GM21515 (cell line): ENCODE results near the gene EPHX1.

ENCODE experiments used
- ATAC-seq: cut with Tn5 transposase; IDR thresholded peaks from one replicate; pipeline ENCODE4 v1.9.1; 2021; ENCODE audit not compliant: unreplicated experiment

The EPHX1 gene

DNA sequence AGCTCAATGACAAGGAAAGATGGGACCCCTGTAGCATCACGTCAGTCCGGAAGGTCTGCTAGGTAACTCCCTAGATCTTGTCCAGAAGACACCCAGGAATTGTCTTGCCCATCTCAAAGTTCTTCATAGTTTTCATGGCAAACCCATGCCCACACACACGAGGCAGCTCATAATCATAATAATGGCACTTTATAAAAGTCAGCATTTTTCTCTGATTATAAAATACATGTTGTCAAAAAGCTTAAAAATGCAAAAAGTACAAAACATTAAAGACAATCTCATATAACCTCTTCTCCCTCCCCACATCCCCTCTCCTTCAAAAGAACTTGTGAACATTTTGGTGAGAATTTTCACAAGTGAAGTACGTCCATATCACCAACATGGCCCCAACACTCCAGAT lies 30.8 kb downstream of the EPHX1 start:
- ATAC-seq = no peak

DNA sequence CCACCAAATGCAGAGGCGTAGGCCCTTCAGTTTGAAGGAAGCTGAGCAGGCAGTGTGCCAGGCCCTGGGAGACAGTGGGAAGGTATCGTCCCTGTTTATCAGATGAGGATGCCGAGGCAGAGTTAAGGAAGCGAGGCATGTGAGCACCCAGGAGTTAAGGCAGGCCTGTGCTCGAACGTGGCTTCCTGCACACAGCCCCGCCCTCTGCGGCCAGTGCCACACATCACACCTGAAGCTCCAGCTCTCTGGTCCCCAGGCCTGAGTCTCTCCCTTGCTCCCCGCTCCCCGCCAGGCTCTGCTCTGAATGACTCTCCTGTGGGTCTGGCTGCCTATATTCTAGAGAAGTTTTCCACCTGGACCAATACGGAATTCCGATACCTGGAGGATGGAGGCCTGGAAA lies 32.1 kb downstream of the EPHX1 start:
- ATAC-seq = no peak

DNA sequence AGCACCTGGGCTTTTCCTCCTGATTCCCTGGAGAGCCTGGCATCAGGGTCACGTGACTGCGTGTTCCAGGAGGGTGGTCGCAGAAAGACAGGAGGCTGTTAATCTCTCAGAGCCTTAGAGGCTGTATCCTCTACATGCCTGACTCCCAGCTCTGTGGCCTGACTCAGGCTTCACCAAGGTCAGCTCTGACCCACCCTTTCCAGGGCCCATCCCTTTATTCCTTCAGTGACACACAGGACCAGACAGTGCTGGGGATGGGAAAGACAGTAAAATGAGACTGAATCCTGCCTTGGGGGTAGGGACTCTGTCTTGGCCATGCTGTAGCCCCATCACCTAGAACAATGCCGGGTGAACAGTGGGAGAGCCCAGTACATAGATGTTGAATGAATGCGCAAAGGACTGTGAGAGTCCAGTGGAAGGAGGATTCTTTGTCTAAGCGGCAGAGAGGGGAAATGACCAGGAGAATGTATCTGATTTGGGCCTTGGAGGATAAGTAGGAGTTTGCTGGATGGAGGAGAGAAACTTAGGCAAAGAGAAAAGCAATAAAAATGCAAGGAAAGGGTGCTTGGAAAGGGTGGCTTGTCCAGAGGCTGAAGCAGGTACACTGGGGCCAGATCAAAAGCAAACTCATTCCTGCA lies 33.0 kb downstream of the EPHX1 start:
- ATAC-seq = no peak

DNA sequence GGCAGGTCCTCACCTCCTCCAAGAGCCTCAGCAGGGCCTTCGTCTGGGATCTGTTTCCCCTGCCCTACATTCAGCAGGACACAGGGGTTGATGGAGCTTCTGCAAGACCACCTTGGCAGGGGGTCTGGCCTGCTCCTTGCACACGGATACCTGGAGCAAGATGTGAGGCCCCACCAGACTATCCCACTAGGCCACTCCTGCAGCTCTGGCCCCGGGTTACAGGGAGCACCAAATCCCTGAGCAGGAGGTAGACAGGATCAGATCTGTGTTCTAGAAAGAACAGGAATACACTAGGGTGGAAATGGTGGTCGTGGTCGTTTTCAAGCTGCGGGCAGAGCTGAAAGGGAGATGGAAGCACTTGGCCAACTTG lies 33.5 kb downstream of the EPHX1 start:
- no peak for ATAC-seq

DNA sequence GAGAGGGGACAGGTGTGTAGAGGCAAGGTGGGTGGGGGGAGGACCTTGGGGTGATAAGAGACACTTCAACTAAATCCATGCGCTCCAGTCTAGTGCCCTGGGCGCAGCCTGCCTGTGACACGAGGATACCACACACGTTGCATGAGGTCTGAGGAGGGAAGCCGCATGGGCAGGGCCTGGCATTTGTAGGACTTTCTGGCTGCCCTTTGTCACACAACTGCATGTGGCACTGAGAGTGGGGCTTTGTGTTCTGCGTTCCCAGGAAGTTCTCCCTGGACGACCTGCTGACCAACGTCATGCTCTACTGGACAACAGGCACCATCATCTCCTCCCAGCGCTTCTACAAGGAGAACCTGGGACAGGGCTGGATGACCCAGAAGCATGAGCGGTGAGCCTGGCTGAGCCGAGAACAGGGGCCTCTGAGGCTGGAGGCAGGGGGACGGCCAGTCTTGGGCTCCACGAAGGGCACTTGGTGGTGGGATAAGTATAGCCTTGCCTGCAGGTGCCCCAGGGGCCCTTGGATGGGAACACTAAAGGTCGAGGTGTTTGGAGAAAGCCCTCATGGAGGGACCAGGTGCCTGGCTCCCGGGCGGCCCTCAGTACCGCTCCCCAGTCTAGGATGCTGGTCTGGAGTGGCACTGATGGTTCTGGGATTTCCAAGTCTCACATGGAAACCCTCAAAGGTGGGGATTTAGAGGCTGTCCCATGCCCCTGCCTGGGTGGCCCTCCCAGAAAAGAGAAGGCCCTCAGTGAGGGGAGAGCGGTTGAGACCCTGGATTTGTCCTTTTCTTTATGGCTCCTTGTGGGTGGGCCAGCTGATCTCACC lies 34.5 kb downstream of the EPHX1 start:
- ATAC-seq = no peak

DNA sequence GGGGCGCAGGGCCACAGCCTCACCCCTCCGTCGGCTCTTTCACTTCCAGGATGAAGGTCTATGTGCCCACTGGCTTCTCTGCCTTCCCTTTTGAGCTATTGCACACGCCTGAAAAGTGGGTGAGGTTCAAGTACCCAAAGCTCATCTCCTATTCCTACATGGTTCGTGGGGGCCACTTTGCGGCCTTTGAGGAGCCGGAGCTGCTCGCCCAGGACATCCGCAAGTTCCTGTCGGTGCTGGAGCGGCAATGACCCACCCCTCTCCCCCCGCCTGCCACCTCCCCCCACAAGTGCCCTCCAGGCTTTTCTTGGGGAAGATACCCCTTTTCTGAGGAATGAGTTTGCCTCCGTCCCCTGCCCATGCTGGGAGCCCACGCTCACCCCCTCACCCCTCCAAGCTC lies 35.2 kb downstream of the EPHX1 start:
- ATAC-seq = no peak

DNA sequence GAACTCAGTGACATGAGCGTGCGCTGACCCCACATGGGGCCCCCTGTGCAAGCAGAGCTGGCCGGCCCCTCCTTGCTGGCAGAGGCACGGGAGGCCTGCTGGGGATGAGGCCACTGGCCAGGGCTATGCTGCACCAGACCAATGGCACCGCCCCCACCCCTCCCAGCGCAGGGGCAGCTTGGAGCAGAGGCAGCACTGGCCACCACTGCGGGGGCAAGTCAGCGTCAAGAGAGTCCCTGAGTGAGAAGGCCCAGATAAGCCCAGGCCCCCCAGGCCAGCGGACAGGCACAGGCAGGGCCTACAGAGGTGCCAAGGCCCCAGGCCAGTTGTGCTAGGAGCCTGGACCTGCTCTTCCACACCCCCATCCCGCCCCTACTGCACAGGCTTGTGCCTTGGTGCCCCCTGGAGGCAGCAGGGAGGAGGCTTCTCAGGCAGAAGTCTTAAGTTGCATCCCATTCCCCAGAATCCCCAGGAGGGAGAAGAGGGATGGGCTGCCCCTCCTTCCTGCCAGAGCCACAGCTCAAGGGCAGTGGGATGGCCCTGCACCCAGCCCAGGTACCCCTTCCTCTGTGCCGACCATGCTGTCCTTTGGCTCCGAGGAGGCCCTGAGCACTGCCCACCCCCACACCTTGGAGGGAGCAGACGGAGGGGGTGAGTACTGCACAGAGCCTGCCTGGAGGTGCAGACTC lies 35.8 kb downstream of the EPHX1 start:
- ATAC-seq = no peak

DNA sequence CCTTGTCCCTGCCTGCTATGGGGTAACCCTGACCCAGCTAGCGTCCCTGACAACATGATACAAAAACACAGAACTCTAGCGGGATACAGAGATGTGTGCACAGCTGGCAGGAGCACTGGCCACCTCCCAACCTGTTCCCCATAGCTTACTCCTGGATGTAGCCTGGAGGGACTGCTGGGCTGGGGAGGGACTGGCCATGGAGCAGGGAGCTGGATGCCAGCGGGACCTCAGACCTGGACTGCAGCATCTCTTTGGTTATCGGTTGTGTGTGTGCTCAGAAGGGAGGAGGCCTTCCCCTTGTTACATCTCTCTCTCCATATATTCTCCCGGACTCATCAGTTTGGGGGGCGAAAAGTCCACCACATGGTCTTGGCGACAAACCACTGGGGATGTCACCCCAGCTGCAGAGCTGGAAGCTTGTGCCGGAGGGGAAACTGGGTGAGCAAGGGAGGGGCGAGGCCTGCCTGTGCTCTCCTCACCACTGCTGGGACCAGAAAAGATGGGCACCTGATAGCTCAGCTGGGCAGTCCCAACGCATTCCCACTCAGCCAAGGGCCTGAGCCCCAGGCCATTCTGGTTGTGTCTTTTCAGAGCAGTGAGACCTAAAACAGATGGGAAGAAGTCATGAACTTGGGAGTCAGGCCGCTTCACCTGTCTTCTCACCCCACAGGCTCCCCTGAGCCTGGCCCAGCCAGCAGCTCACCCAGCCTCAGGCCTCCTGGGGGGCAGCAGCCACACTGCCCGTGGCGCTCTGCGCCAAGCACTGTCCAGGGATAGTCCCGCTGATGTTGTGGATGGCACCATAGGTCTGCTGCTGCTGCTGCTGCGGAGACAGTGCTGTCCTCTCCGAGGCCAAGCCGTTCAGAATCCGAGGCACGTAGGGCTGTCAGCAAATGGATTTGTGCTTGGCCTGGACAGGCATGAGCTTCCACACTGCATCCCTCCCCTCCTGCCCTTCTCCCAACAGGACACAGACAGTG lies 36.7 kb downstream of the EPHX1 start:
- ATAC-seq = no peak

DNA sequence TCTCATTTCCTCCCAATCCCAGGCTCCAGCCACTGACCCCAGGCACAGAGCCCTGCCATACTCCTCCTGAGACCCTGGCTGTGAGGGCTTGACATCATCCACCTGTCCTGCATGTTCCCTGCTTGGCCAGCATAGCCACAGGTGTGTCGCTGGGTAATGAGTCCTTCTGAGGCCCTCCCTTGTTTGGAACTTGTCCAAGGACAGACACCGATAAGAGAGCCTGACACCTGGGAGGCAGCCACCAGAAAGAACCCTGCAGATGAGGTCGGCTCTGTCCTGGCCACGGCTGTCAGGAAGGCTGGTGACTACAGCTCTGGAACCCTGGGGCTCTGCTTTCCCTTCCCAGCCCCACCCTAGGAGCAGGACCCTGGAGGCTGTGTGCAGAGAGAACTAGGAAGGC lies 37.7 kb downstream of the EPHX1 start:
- ATAC-seq = peak; percentile 6

DNA sequence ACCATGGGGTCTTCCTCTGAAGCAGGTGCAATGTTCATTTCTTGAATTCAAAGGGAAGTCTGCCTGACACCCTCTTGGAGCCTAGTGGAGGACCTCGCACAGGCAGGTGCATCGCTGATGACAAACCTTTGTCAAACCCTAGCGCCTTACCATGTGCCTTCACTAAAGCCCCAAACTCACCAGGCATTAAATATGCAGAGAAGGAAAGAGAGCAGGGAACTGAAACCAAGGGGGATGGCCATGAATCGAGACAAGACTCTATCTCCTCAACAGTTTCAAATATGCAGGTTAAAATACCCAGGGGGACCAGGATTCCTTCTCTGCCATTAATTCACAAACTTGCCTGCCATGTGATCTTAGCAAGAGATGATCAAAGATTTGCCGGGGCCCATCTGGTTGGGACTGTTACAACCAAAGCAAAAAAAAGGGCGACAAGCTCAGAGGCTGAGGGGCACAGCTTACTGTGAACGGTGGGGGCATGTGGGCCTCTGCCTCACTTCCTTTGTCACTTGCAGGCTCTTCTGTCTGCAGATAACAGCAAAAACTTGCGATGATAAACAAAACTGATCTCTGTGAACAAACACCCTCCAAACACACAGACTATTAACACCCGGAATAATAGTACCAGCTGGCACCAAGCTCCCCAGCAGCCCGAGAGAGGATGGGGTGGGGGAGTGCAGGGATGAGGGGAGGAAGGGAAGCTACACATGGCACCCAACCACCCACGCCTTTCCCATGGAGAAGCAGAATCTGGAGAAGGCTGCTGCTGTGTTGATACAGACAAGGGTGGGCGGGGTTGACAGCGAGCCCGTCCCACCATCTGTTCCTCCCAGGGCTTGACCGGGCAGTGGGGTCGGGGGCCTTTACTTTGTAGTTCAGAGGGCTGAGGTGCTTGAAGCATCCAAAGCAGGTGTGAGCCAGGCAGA lies 38.4 kb downstream of the EPHX1 start:
- peak; percentile 67 for ATAC-seq

DNA sequence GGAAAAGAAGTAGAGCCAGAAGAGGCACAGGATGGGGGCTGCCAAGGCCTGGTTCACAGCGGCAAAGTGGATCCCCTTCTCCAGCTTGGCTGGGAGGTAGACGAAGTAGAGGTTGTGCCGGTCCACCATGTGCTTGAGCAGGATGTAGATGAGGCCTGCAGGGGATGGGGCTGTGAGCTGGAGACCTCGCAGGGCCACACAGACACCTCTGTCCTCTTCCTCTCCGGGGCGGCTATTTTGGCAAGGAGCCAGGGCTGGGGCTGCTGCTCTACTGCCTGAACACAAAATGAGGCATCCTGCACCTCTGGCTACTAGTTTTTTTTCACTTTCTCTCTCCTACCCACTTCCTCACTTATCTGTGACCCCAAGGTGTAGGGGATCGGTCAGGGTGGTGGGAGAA lies 40.0 kb downstream of the EPHX1 start:
- no peak for ATAC-seq

DNA sequence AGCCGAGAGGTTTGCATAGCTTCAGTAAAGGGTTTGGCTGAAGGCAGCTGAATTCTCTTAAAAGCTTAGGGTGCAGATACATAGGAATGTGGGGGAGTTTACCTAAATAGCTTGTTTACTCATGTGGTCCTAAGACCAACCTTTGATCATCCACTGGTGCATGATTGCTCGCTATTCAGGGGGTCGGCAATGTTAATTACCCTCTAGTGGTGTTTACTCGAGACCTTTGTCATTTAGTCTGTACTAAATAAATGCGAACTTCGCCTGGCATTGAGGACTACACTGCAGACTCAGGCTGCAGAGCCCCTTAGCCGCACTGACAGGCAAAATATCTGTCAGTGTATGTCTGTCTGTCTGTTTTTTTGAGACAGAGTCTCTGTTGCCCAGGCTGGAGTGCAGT lies 40.4 kb downstream of the EPHX1 start:
- ATAC-seq = no peak

DNA sequence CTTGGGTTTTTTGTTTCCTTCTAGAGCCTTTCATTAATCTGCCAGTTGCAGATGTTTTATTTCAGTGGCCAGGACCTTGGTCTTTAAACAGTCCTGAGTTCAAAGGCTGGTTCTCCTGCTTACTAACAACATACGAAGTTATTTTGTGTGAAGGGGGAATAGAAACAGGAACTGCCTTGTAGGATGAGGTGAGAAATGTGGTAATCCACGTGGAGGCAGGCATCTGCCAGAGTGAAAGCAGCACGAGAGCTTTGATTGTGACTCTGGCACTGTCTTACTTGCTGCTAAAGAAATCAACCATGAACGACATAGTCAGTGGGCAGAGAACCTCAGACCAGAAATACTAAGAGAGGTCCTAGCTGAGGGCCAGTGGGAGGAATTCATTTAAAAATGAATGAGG lies 41.9 kb downstream of the EPHX1 start:
- ATAC-seq = peak; percentile 49

DNA sequence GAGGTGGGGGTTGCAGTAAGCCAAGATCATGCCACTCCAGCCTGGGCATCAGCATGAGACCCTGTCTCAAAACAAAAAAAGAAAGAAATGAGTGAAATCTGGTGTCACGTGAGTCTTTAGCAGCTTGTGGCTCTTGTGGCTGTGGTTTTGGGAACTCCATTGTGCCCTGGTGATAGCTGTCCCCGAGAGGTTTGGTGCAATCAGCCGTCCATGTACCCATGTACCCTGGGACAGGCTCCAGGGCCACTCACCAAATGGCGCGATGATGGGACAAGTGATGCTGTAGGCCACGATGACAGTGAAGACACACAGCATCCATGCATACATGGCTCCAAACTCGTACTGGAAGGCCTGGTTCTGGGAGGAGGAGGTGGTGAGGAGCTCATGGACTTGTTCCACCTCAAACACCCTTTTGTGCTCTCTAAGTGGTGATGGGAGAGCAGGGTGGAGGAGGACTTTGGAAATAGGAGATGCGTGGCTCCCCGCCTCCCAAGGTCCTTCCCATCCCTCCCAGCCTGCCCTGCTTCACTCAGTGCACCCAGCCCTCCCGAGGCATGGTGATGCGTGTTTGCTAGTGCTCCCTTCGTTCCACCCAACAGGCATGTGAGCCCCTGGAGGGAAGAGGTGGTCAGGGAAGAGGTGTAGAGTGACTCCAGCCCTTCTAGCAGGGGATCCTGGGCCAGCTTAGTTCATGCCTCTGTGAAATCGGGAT lies 42.6 kb downstream of the EPHX1 start:
- ATAC-seq = no peak

DNA sequence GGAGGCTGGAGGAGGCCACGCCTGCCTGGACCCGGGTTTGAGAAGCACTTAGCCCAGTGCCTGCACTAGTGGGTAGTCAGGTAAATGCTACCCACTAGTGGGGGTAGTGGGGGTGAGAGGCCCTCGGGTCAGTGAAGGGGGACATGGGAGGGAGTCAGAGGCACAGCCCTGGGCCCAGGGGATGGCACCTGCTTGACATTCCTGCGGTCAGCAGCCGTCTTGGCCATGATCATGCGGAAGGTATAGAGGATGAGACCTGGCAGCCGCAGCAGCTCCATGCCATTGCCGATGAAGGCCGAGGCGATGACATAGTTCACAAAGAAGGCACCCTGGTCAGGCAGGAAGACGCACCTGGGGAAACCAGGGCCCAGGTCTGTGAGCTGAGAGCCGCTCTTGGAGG lies 43.5 kb downstream of the EPHX1 start:
- ATAC-seq = no peak

DNA sequence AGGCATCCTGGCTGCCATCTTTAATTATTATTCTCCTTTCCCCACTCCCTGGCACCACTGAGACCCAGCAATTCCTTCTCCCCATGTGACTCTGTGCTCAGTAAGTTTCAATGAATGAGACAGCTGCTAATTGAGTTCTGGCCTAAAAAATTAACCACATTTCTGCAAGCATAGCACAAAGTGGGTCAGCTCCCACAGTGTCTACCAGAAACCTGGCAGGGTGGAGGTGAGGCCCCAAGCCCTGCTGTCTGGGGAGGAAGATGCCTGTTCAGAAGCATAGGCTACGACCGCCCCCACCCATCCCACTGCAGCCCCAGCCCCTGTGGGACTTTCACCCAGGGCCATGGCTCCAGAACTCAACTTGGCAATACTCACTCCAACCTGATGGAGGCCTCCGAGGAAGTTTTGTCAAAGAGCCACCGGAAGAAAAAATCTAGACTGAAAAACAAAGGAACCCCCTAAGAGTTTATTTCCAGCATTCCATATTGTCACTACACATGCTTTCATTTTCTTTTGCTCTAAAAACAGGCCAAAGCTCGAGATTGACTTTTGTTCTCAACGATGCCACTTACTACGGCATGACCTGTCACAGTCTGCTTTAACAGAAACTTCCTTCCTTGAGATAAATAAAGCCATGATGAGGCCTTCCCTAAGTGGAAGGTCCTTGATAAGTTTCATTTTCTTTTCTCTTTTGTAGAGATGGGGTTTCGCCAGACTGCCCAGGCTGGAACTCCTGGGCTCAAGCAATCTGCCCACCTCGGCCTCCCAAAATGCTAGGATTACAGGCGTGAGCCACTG lies 45.8 kb downstream of the EPHX1 start:
- ATAC-seq = no peak

DNA sequence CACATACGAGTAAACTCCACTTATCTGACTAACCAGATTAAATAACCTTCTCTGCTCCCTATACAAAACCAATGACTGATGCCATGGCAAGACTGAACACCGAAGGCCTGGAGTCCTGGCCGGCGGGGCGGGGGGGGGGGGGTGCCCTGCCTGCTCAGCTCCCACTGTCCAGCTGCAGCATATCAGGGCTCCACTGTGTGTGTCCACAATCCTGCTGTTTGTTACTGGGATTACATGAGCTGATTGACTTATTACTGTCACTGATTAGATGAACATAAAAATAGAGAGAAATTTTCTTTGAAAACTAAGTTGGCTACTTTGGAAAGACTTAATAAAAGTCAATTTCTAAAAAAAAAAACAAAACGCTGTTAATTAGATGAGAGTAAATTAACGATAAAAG lies 47.3 kb downstream of the EPHX1 start:
- no peak for ATAC-seq

DNA sequence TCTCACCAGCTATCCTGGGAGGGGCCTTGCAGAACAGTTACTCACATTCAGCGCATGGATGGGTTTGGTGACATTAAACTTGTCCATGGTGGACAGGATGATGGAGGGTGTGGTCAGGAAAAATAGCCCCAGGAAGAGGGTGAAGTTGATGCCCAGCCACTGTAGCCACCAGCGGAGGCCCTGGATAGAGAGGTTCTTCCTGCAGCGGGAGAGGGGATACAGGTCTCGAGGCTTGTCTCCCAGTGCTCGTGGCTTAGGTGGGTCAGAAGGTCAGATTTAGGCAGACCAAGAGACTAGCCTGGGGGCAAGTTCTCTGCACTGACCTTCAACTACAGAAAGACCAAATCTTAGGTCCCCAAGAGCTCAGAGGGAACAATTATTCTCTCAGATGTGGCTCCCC lies 49.2 kb downstream of the EPHX1 start:
- no peak for ATAC-seq

DNA sequence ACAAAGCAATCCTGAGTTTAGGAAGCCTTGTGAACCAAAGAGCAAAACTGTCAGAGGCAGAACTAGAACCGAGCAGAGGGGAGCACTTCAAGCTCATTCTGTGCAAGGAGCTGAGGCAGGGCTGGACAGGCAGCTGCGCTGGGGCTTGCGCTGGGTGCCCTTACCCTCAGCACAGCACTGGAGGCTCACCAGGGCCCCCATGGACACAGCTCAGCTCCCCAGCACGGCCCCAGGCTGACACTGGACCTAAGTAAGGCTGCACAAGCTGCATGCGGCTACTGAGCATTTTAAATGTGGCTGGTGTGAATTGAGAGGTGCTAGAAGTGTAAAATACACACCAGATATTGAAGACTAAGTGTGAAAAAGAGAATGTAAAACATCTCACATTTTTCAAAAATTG lies 50.2 kb downstream of the EPHX1 start:
- no peak for ATAC-seq
